ENCODE data around the gene ZFP69.
"Not testable (repeated sequence)": the region's sequence is repeated elsewhere in the genome, so short reads cannot be mapped to it uniquely, and the experiment has no call there.

The ZFP69 gene

GRCh38 chr1:40475268-40475667 lies 1.8 kb upstream of the ZFP69 start:
- ATAC-seq, result no peak
- H3K4me3 Mint-ChIP-seq, result no peak overlapping the region
- no peak for DNase-seq
- H3K9me3 Mint-ChIP-seq, result peaks cover 55% of the 10 kb centered on the region
- H3K36me3 Mint-ChIP-seq (ENCODE audit: low read depth), result peaks cover 44% of the 10 kb centered on the region
- no peaks in the 10 kb centered on the region for H3K27me3 Mint-ChIP-seq
- H3K27ac Mint-ChIP-seq, result no peak overlapping the region
- peaks cover 24% of the 10 kb centered on the region for H3K4me1 Mint-ChIP-seq

GRCh38 chr1:40477678-40478053 lies 576 bp downstream of the ZFP69 start:
- H3K4me1 Mint-ChIP-seq, result peaks cover 24% of the 10 kb centered on the region
- H3K4me3 Mint-ChIP-seq, result peak overlapping the region; percentile 84
- ATAC-seq (peak; percentile 31), DNase-seq (peak; percentile 14)
- peaks cover 56% of the 10 kb centered on the region for H3K36me3 Mint-ChIP-seq (ENCODE audit: low read depth)
- H3K9me3 Mint-ChIP-seq, result peaks cover 44% of the 10 kb centered on the region
- H3K27me3 Mint-ChIP-seq, result no peaks in the 10 kb centered on the region
- H3K27ac Mint-ChIP-seq, result no peak overlapping the region

GRCh38 chr1:40478276-40478675 lies 1.2 kb downstream of the ZFP69 start:
- no peak for DNase-seq
- H3K27ac Mint-ChIP-seq, result no peak overlapping the region
- peak overlapping the region; percentile 84 for H3K4me3 Mint-ChIP-seq
- ATAC-seq, result no peak
- H3K27me3 Mint-ChIP-seq, result no peaks in the 10 kb centered on the region
- H3K4me1 Mint-ChIP-seq, result peaks cover 24% of the 10 kb centered on the region
- peaks cover 55% of the 10 kb centered on the region for H3K36me3 Mint-ChIP-seq (ENCODE audit: low read depth)
- H3K9me3 Mint-ChIP-seq, result peaks cover 41% of the 10 kb centered on the region

GRCh38 chr1:40479156-40479555 lies 2.1 kb downstream of the ZFP69 start:
- ATAC-seq (no peak), DNase-seq (no peak)
- Mint-ChIP-seq H3K4me1 (peaks cover 24% of the 10 kb centered on the region), H3K27ac (no peak overlapping the region), H3K9me3 (peaks cover 32% of the 10 kb centered on the region), H3K27me3 (no peaks in the 10 kb centered on the region), H3K4me3 (no peak overlapping the region), H3K36me3 (ENCODE audit: low read depth) (peaks cover 62% of the 10 kb centered on the region)

GRCh38 chr1:40495315-40495903 lies 18.3 kb downstream of the ZFP69 start:
- Mint-ChIP-seq H3K36me3 (ENCODE audit: low read depth) (peaks cover 81% of the 10 kb centered on the region), H3K9me3 (peaks cover 73% of the 10 kb centered on the region), H3K27me3 (no peaks in the 10 kb centered on the region), H3K27ac (no peak overlapping the region), H3K4me1 (peaks cover 2% of the 10 kb centered on the region), H3K4me3 (no peak overlapping the region)
- ATAC-seq, result no peak
- DNase-seq, result no peak

- Mint-ChIP-seq H3K36me3 (ENCODE audit: low read depth) (peaks cover 77% of the 10 kb centered on the region), H3K9me3 (peaks cover 59% of the 10 kb centered on the region)
- not testable (repeated sequence) for H3K27ac Mint-ChIP-seq, ATAC-seq, DNase-seq, H3K27me3 Mint-ChIP-seq, H3K4me3 Mint-ChIP-seq, H3K4me1 Mint-ChIP-seq
These were observed 25.6 kb downstream of the ZFP69 start for GRCh38 chr1:40502651-40503050.

GRCh38 chr1:40507973-40508372 lies 30.9 kb downstream of the ZFP69 start:
- peak overlapping the region; percentile 85 for H3K4me3 Mint-ChIP-seq
- H3K27me3 Mint-ChIP-seq, result no peaks in the 10 kb centered on the region
- H3K4me1 Mint-ChIP-seq, result peaks cover 14% of the 10 kb centered on the region
- no peak for DNase-seq
- ATAC-seq, result no peak
- H3K36me3 Mint-ChIP-seq (ENCODE audit: low read depth), result peaks cover 66% of the 10 kb centered on the region
- H3K9me3 Mint-ChIP-seq, result peaks cover 38% of the 10 kb centered on the region
- H3K27ac Mint-ChIP-seq, result peak overlapping the region; percentile 80

GRCh38 chr1:40508375-40509341 lies 31.6 kb downstream of the ZFP69 start, which contains the start of gene EXO5:
EXO5 (plus strand) TSS chr1:40508767; CDS start chr1:40514545, 5,778 bp downstream.
- ATAC-seq (peak; percentile 99), DNase-seq (peak; percentile 87)
- Mint-ChIP-seq H3K27ac (peak within 1 kb of the TSS; percentile 80), H3K36me3 (ENCODE audit: low read depth) (peaks cover 62% of the 10 kb centered on the region), H3K27me3 (no peaks in the 10 kb centered on the region), H3K4me1 (peaks cover 14% of the 10 kb centered on the region), H3K9me3 (peaks cover 32% of the 10 kb centered on the region), H3K4me3 (peak within 1 kb of the TSS; percentile 85)

GRCh38 chr1:40519517-40519916 lies 42.4 kb downstream of the ZFP69 start:
- ATAC-seq (no peak), DNase-seq (no peak)
- no peak overlapping the region for H3K27ac Mint-ChIP-seq
- H3K4me1 Mint-ChIP-seq, result no peaks in the 10 kb centered on the region
- peaks cover 57% of the 10 kb centered on the region for H3K9me3 Mint-ChIP-seq
- peaks cover 31% of the 10 kb centered on the region for H3K36me3 Mint-ChIP-seq (ENCODE audit: low read depth)
- peaks cover 7% of the 10 kb centered on the region for H3K27me3 Mint-ChIP-seq
- H3K4me3 Mint-ChIP-seq, result no peak overlapping the region

- no peak for DNase-seq
- peaks cover 23% of the 10 kb centered on the region for H3K9me3 Mint-ChIP-seq
These were observed 53.8 kb downstream of the ZFP69 start for GRCh38 chr1:40530735-40531380.

GRCh38 chr1:40531381-40532061 lies 54.4 kb downstream of the ZFP69 start, which contains the start of gene ZNF684:
ZNF684 (plus strand) TSS chr1:40531637; CDS start chr1:40533167, 1,530 bp downstream.
- peak; percentile 84 for DNase-seq

More at GRCh38 chr1:40530735-40531380, 53.8 kb downstream of the ZFP69 start:
- peaks cover 19% of the 10 kb centered on the region for H3K27me3 Mint-ChIP-seq
- H3K36me3 Mint-ChIP-seq (ENCODE audit: low read depth), result peaks cover 26% of the 10 kb centered on the region
- H3K27ac Mint-ChIP-seq, result peak overlapping the region; percentile 93
- peak overlapping the region; percentile 94 for H3K4me3 Mint-ChIP-seq
- H3K4me1 Mint-ChIP-seq, result peaks cover 25% of the 10 kb centered on the region
- ATAC-seq, result no peak

GRCh38 chr1:40532062-40532389 lies 54.9 kb downstream of the ZFP69 start:
- Mint-ChIP-seq H3K27ac (peak overlapping the region; percentile 93), H3K9me3 (peaks cover 17% of the 10 kb centered on the region), H3K4me3 (peak overlapping the region; percentile 94), H3K4me1 (peaks cover 25% of the 10 kb centered on the region), H3K27me3 (peaks cover 18% of the 10 kb centered on the region), H3K36me3 (ENCODE audit: low read depth) (peaks cover 28% of the 10 kb centered on the region)
- ATAC-seq (no peak), DNase-seq (no peak)

More at GRCh38 chr1:40531381-40532061, 54.4 kb downstream of the ZFP69 start, which contains the start of gene ZNF684:
- H3K4me3 Mint-ChIP-seq, result peak within 1 kb of the TSS; percentile 94
- ATAC-seq, result peak; percentile 99
- H3K4me1 Mint-ChIP-seq, result peaks cover 25% of the 10 kb centered on the region
- H3K36me3 Mint-ChIP-seq (ENCODE audit: low read depth), result peaks cover 26% of the 10 kb centered on the region
- H3K9me3 Mint-ChIP-seq, result peaks cover 17% of the 10 kb centered on the region
- H3K27me3 Mint-ChIP-seq, result peaks cover 18% of the 10 kb centered on the region
- peak within 1 kb of the TSS; percentile 93 for H3K27ac Mint-ChIP-seq

GRCh38 chr1:40532844-40533424 lies 55.8 kb downstream of the ZFP69 start:
- H3K4me3 Mint-ChIP-seq, result peak overlapping the region; percentile 94
- H3K36me3 Mint-ChIP-seq (ENCODE audit: low read depth), result peaks cover 32% of the 10 kb centered on the region
- peaks cover 16% of the 10 kb centered on the region for H3K27me3 Mint-ChIP-seq
- peaks cover 25% of the 10 kb centered on the region for H3K4me1 Mint-ChIP-seq
- no peak overlapping the region for H3K27ac Mint-ChIP-seq
- DNase-seq, result peak; percentile 20
- ATAC-seq, result no peak
- peaks cover 14% of the 10 kb centered on the region for H3K9me3 Mint-ChIP-seq

- no peak for DNase-seq
- Mint-ChIP-seq H3K4me3 (no peak overlapping the region), H3K9me3 (peaks cover 14% of the 10 kb centered on the region), H3K36me3 (ENCODE audit: low read depth) (peaks cover 35% of the 10 kb centered on the region), H3K27ac (no peak overlapping the region), H3K27me3 (peaks cover 7% of the 10 kb centered on the region), H3K4me1 (peaks cover 25% of the 10 kb centered on the region)
- ATAC-seq, result no peak
These were observed 57.5 kb downstream of the ZFP69 start for GRCh38 chr1:40534589-40534988.

Measured in activated naive CD8-positive, alpha-beta T cell treated with anti-CD3 and anti-CD28 coated beads, Interleukin-2, amount 50 U/mL, for 24 hours (primary cell).